Adrenal gland (tissue), 5 donors: ENCODE measurements around the gene TMEM273.

ENCODE experiments used
- CTCF ChIP-seq, 6 experiments: fragments of 450-650 bp in 4 of 6; fragments of 200-600 bp in 2 of 6; sonication (generic) in 1 of 6; IDR thresholded peaks; 1 replicate in 5 of 6; 2 replicates in 1 of 6; pipeline versions ENCODE4 v1.5.1 to v1.8.0; 2016 to 2021; ENCODE audit warnings: antibody characterized with exemption in 6 of 6, mild to moderate bottlenecking in 2 of 6, moderate library complexity in 1 of 6
- POLR2A ChIP-seq, 2 donors: fragments of 450-650 bp; IDR thresholded peaks; one replicate each; pipeline ENCODE4 v1.6.1; 2017; ENCODE audit warnings: antibody characterized with exemption in 2 of 2, mild to moderate bottlenecking in 2 of 2, moderate library complexity in 1 of 2
- donor health status: DM: no; HTN: no; CAD: no.

DNA sequence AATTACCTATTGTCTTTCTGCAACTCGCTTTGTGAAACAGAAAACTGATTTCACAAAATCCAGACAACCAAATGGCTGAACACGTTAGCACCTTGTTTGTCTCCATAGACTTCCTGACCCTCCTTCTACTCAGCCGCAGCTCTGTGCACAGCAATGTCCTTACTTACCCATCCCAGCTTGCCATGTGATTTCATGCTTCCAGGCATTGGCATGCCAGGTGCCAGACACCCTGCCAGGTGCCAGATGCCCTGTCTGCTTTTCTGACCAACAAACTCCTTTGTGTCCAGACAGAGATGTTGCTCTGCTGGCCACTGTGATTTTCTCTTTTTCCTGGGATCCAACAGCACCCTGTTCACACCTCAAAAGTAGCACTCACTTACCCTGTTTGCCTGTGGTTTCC is 38.3 kb downstream of the TMEM273 start:
- TF ChIP-seq CTCF (IDR thresholded peaks at IDR 0.05) (no peak), POLR2A (IDR thresholded peaks at IDR 0.05) (no peak)
